Lower lobe of right lung (tissue), 2 donors: ENCODE measurements around the gene RGS6. TPM values are rescaled to one million over a fixed set of nuclear protein-coding genes. Genes with fewer than 3 reads are reported as not detected.

ENCODE experiments used
- ATAC-seq, 2 donors: fragments of 200-7000 bp; cut with Tn5 transposase; one replicate each; pipeline ENCODE4 v1.9.1; 2020 to 2022; ENCODE audit warnings: mild to moderate bottlenecking in 2 of 2, moderate library complexity in 2 of 2
- DNase-seq: peaks from one replicate; pipeline ENCODE4 v3.0.0-alpha.2; 2020
- H3K27ac ChIP-seq: fragments of 200-600 bp; one replicate; pipeline ENCODE4 v1.8.0; 2022
- H3K27me3 ChIP-seq: fragments of 200-600 bp; one replicate; pipeline ENCODE4 v1.8.0; 2022; ENCODE audit warnings: low read depth
- H3K36me3 ChIP-seq: fragments of 200-600 bp; one replicate; pipeline ENCODE4 v1.8.0; 2022; ENCODE audit warnings: mild to moderate bottlenecking
- H3K4me1 ChIP-seq: fragments of 200-600 bp; one replicate; pipeline ENCODE4 v1.8.0; 2022
- H3K4me3 ChIP-seq: fragments of 200-600 bp; one replicate; pipeline ENCODE4 v1.8.0; 2022; ENCODE audit warnings: mild to moderate bottlenecking
- H3K9me3 ChIP-seq: fragments of 200-600 bp; one replicate; pipeline ENCODE4 v1.8.0; 2022
- intact Hi-C: fragments of 100-400 bp; cut with DNase I; formaldehyde crosslinking; loops from one replicate; pipeline ENCODE4 v1.11.0; 2022
- total RNA-seq: library from RNA; stranded (reverse); fragmentation: NEBNext Ultra II Directional; extraction: Animal tissue kit (Norgen Biotek cat#: 25700); gene quantifications from one replicate; pipeline ENCODE4 v1.2.1, GENCODE V29; 2021
- TF ChIP-seq, protein P1 (sequence below): fragments of 200-600 bp; IDR thresholded peaks from one replicate; pipeline ENCODE4 v1.8.0; 2022; ENCODE audit warnings: antibody characterized with exemption, mild to moderate bottlenecking
- donor health status: DM: no; HTN: yes; CAD: no; lungs with severe emphysema.

RGS6 gene
- total RNA-seq, 1 donor from 2014 or later = 2.5 TPM

DNA sequence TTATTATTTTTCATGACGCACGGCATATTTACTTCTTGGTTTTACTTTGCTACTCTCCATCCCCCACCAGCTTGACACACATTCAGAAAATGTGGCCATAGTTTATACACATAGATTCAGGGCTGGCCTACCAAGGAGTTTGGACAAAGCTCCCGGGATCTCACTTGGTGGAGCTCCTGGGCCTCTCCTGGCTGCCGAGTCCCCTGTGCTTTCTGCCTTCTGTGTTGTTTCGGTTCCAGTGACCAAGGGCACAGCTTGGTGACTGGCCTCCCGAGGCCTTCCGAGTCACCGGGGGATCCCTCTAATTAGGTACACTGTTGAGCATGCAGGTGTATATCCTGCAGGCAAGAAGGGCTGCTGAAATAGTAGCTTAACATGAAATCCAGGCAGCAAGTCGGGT, 63.5 kb downstream of the RGS6 start:
- intact Hi-C loops = no loop called here
- TF ChIP-seq, protein P1, sequence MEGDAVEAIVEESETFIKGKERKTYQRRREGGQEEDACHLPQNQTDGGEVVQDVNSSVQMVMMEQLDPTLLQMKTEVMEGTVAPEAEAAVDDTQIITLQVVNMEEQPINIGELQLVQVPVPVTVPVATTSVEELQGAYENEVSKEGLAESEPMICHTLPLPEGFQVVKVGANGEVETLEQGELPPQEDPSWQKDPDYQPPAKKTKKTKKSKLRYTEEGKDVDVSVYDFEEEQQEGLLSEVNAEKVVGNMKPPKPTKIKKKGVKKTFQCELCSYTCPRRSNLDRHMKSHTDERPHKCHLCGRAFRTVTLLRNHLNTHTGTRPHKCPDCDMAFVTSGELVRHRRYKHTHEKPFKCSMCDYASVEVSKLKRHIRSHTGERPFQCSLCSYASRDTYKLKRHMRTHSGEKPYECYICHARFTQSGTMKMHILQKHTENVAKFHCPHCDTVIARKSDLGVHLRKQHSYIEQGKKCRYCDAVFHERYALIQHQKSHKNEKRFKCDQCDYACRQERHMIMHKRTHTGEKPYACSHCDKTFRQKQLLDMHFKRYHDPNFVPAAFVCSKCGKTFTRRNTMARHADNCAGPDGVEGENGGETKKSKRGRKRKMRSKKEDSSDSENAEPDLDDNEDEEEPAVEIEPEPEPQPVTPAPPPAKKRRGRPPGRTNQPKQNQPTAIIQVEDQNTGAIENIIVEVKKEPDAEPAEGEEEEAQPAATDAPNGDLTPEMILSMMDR = no peak
- no peaks in the 10 kb centered on the region for H3K27me3 ChIP-seq
- H3K27ac ChIP-seq = no peak overlapping the region
- no peaks in the 10 kb centered on the region for H3K4me1 ChIP-seq
- DNase-seq = no peak
- no peaks in the 10 kb centered on the region for H3K36me3 ChIP-seq
- no peak overlapping the region for H3K4me3 ChIP-seq
- no peak for ATAC-seq
- H3K9me3 ChIP-seq = no peaks in the 10 kb centered on the region

DNA sequence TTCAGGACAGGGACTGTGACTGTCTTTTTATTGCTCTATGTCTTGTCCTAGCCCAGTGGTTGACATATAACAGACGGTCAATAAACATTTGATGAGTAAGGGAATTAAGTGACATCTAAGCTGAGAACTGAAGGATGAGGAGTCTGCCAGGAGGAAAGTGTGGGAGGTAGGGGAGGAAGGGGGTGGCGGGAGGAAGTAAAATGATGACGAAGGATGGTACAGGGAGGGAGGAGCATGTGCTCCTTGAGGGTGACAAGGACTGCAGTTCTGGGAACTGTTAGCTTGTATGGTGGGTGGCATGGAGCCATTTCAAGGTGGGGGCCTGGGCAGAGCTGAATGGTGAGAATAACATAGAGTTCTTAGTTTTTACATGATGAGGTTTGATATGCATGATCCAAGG, 64.4 kb downstream of the RGS6 start:
- no peaks in the 10 kb centered on the region for H3K4me1 ChIP-seq
- no peaks in the 10 kb centered on the region for H3K9me3 ChIP-seq
- ATAC-seq = no peak
- no peak overlapping the region for H3K27ac ChIP-seq
- DNase-seq = no peak
- no peak overlapping the region for H3K4me3 ChIP-seq
- TF ChIP-seq, protein P1 = no peak
- intact Hi-C loops = no loop called here
- no peaks in the 10 kb centered on the region for H3K27me3 ChIP-seq
- no peaks in the 10 kb centered on the region for H3K36me3 ChIP-seq

DNA sequence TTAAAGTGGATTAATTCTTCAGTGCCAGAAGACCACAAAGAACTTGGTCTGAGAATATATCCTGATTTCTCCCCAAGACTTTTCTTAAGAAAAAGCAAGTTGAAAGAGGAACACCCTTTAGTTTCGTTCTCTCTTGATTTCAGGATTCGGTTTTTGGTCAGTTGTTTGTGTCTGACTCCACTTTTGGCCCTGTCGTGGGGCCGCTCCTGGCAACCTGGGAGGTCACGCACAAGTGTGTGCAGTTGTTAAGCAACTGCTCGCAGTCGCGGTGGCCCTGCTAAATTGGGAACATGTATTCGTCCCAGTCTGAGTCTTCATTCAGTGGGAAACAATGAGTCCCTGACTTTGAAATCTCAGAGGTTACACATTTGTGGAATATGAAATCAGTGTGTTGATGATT, 68.7 kb downstream of the RGS6 start:
- intact Hi-C loops = no loop called here
- Histone ChIP-seq H3K27me3 (no peaks in the 10 kb centered on the region), H3K36me3 (no peaks in the 10 kb centered on the region), H3K4me3 (no peak overlapping the region), H3K9me3 (no peaks in the 10 kb centered on the region), H3K27ac (no peak overlapping the region), H3K4me1 (no peaks in the 10 kb centered on the region)
- DNase-seq (peak; percentile 48), ATAC-seq (no peak)
- TF ChIP-seq, protein P1 = no peak

DNA sequence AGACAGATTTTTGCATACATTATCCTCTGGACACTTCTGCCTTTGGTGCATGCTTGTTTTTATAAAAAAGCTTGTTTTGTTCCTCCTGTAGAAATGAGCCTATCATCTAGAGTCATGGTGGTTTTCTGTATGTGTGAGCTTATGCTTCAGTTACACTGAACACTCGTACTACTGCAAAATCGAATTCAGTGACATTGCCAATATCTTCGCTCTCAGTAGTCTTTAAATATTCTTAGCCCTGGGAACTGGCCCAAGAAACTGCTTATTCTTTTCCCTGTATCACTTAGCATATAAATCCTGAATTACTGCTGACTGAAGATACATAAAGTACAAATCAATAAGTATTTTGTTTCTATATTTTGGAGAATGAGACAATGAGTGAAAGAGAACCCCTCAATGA, 70.5 kb downstream of the RGS6 start:
- H3K36me3 ChIP-seq = no peaks in the 10 kb centered on the region
- no peaks in the 10 kb centered on the region for H3K4me1 ChIP-seq
- no peak overlapping the region for H3K4me3 ChIP-seq
- no peak for DNase-seq
- intact Hi-C loops = no loop called here
- TF ChIP-seq, protein P1 = no peak
- H3K9me3 ChIP-seq = no peaks in the 10 kb centered on the region
- ATAC-seq = no peak
- no peak overlapping the region for H3K27ac ChIP-seq
- H3K27me3 ChIP-seq = no peaks in the 10 kb centered on the region

DNA sequence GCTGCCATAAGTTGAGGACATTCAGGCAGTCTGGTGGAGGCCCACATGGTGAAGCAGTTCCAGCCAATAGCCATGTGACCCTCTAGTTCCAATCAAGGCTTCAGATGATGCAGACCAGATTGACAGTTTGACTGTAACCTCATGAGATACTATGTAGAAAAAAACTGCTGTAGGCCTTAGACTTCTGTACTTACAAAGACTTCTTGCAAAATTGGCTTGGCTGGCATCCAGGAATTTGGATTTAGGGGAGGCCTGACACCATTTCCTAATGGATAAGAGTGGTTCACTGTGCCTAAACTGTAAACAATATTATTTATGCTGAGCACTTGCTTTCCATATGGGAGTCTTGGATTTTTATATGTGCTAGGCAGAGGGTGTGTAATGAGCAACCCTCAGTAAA, 76.4 kb downstream of the RGS6 start:
- intact Hi-C loops = no loop called here
- H3K9me3 ChIP-seq = no peaks in the 10 kb centered on the region
- H3K4me3 ChIP-seq = no peak overlapping the region
- DNase-seq (no peak), ATAC-seq (no peak)
- TF ChIP-seq, protein P1 = no peak
- no peaks in the 10 kb centered on the region for H3K27me3 ChIP-seq
- no peak overlapping the region for H3K27ac ChIP-seq
- H3K4me1 ChIP-seq = no peaks in the 10 kb centered on the region
- no peaks in the 10 kb centered on the region for H3K36me3 ChIP-seq

DNA sequence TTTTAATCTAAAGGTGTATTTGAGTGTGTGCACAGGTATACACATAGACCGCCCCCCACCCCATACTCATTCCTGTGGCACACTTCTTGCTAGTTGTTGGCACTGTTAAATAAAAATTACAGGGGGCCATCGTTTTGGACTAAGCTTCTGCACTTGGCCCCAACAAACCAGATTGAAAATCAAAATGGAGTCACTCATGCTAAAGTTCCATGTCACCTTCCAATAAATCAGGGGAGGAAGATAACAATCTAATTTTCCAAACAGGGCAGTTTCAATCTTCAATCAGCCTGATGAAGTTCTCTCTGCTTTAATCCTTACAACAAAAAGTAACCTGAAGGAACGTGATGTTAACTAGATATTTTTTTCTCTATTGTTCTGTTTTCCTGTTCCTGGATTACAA, 78.2 kb downstream of the RGS6 start:
- ATAC-seq (no peak), DNase-seq (no peak)
- H3K36me3 ChIP-seq = no peaks in the 10 kb centered on the region
- H3K27me3 ChIP-seq = no peaks in the 10 kb centered on the region
- TF ChIP-seq, protein P1 = no peak
- intact Hi-C loops = no loop called here
- H3K4me3 ChIP-seq = no peak overlapping the region
- H3K9me3 ChIP-seq = no peaks in the 10 kb centered on the region
- H3K4me1 ChIP-seq = no peaks in the 10 kb centered on the region
- H3K27ac ChIP-seq = no peak overlapping the region
